Mucosa of descending colon (tissue), 3 donors: ENCODE data around the gene MYO3B. TPM values are rescaled to one million over a fixed set of nuclear protein-coding genes. Genes with fewer than 3 reads are reported as not detected.

Source experiments
- ATAC-seq: fragments of 200-7000 bp; cut with Tn5 transposase; one replicate; pipeline ENCODE4 v1.9.1; 2020; ENCODE audit warnings: mild to moderate bottlenecking, moderate library complexity
- DNase-seq, 3 donors: peaks; one replicate each; pipeline ENCODE4 v3.0.0-alpha.2; 2020
- H3K36me3 ChIP-seq: fragments of 200-600 bp; one replicate; pipeline ENCODE4 v1.8.0; 2021; ENCODE audit warnings: low read depth, mild to moderate bottlenecking
- H3K4me1 ChIP-seq: fragments of 200-600 bp; one replicate; pipeline ENCODE4 v1.8.0; 2021; ENCODE audit warnings: low read depth, mild to moderate bottlenecking
- H3K4me3 ChIP-seq: fragments of 200-600 bp; one replicate; pipeline ENCODE4 v1.8.0; 2021; ENCODE audit warnings: mild to moderate bottlenecking
- H3K9me3 ChIP-seq: fragments of 200-600 bp; one replicate; pipeline ENCODE4 v1.8.0; 2021; ENCODE audit warnings: mild to moderate bottlenecking
- intact Hi-C, 2 donors: fragments of 100-400 bp; cut with DNase I in 1 of 2; cut with micrococcal nuclease in 1 of 2; formaldehyde crosslinking; loops; one replicate each; pipeline versions ENCODE4 v1.11.0 to v1.11.1; 2022; cut with DNase I, micrococcal nuclease
- total RNA-seq, 3 donors: library from RNA; stranded (reverse); fragmentation: NEBNext Ultra II Directional in 2 of 3; extraction: Animal tissue kit (Norgen Biotek cat#: 25700) in 2 of 3; gene quantifications; one replicate each; pipeline versions ENCODE4 v1.2.1 to v1.2.4, GENCODE V29; 2021 to 2023
- TF ChIP-seq, protein P1 (sequence below): fragments of 200-600 bp; IDR thresholded peaks from one replicate; pipeline ENCODE4 v1.8.0; 2022; ENCODE audit warnings: antibody characterized with exemption, mild to moderate bottlenecking
- donor health status: DM: no; HTN: no; CAD: no; lungs with moderate emphysema.
- donor health status: DM: no; HTN: no; CAD: no.
- donor health status: DM: no; HTN: yes; CAD: no.

The MYO3B gene
- total RNA-seq, 3 donors from 2014 or later = 0.06 to 0.39 (median 0.09) TPM

DNA sequence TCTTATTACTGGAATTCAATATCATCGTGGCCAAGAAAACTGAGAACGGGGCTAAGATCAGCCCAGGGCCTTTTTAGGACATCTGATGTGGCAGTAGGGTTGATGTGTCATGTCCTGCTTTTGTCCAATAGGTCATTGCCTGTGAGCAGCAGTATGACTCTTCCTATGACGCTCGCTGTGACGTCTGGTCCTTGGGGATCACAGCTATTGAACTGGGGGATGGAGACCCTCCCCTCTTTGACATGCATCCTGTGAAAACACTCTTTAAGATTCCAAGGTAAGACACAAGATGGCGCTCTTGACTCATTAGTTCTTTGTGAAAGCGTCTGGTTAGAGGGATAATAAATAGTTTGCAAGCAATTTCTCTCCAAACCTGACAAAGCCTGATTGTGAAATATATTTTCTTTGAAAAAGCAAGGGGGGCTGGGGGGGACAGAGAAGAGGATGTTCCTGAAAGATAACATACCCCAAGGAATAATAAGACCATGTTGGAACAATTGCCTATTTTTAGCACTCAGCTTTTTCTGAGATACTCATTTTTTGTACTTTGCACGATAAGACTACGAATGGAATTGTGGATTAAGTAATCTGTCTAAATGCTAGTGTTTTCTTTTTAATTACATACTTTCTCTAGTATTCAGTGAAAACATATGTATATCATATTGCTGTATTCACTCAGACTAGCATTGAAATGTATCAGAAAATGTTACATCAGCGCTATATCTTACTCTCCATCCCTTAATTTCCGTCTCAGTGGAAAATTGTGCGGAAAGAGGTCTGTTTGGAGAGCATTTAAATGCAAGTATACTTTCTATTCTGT, 58.1 kb downstream of the MYO3B start:
- intact Hi-C loops = loop anchor here in 1 of 2 donors (10.0 kb wide), 1 partner anchor 579 kb away; the partner anchor contains the start of gene GAD1
- no peaks in the 10 kb centered on the region for H3K36me3 ChIP-seq
- H3K4me3 ChIP-seq = no peak overlapping the region
- TF ChIP-seq, protein P1, sequence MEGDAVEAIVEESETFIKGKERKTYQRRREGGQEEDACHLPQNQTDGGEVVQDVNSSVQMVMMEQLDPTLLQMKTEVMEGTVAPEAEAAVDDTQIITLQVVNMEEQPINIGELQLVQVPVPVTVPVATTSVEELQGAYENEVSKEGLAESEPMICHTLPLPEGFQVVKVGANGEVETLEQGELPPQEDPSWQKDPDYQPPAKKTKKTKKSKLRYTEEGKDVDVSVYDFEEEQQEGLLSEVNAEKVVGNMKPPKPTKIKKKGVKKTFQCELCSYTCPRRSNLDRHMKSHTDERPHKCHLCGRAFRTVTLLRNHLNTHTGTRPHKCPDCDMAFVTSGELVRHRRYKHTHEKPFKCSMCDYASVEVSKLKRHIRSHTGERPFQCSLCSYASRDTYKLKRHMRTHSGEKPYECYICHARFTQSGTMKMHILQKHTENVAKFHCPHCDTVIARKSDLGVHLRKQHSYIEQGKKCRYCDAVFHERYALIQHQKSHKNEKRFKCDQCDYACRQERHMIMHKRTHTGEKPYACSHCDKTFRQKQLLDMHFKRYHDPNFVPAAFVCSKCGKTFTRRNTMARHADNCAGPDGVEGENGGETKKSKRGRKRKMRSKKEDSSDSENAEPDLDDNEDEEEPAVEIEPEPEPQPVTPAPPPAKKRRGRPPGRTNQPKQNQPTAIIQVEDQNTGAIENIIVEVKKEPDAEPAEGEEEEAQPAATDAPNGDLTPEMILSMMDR = no peak
- H3K9me3 ChIP-seq = no peaks in the 10 kb centered on the region
- DNase-seq (peak in 1 of 3 donors; percentile 49), ATAC-seq (no peak)
- H3K4me1 ChIP-seq = no peaks in the 10 kb centered on the region

DNA sequence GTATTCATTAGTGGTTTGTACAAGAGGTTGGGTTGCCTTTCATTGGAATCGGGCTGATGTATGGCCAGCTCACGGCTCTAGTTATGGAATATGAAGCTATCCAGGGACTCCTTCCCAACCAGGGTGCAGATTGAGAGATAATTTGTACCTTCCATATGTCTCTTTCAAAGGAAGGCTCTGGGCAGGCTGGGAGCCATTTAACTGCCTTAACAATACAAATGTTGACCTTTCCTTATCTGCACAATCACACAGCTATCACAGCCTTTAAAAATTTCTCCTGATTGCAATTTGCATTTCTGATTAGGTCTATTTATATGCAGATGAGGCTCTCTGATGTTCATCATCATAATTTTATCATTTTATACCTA, 58.7 kb downstream of the MYO3B start:
- ATAC-seq (no peak), DNase-seq (no peak)
- Histone ChIP-seq H3K4me1 (no peaks in the 10 kb centered on the region), H3K4me3 (no peak overlapping the region), H3K36me3 (no peaks in the 10 kb centered on the region), H3K9me3 (no peaks in the 10 kb centered on the region)
- TF ChIP-seq, protein P1 = no peak
- intact Hi-C loops = loop anchor here in 1 of 2 donors (10.0 kb wide), 1 partner anchor 578 kb away; the partner anchor contains the start of gene GAD1

GRCh38 chr2:170237572-170238120, 59.7 kb downstream of the MYO3B start:
- Histone ChIP-seq H3K9me3 (no peaks in the 10 kb centered on the region), H3K36me3 (no peaks in the 10 kb centered on the region), H3K4me1 (no peaks in the 10 kb centered on the region), H3K4me3 (no peak overlapping the region)
- TF ChIP-seq, protein P1 = no peak
- DNase-seq (no peak), ATAC-seq (no peak)
- intact Hi-C loops = loop anchor here in 1 of 2 donors (10.0 kb wide), 1 partner anchor 577 kb away; the partner anchor contains the start of gene GAD1

DNA sequence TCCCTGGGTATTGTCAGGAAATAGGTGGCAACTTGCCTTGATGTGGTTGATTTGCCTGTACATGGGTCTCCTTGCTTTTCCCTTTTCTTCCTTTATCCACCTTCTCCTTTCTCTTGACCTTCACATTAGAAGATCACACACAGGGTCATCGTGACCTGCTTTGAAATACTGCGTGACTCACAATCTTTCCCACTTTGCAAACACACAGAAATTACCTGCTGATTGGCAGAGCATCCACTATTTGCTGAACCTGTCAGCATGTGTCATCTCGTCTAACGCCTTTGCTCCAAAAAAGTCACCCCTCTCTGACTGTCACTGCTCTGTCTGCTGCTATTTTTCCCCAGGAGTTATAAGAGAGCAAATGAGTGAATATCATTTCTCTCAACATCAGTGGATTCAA, 60.8 kb downstream of the MYO3B start:
- TF ChIP-seq, protein P1 = no peak
- ATAC-seq (no peak), DNase-seq (no peak)
- no peaks in the 10 kb centered on the region for H3K36me3 ChIP-seq
- no peaks in the 10 kb centered on the region for H3K4me1 ChIP-seq
- no peaks in the 10 kb centered on the region for H3K9me3 ChIP-seq
- intact Hi-C loops = loop anchor here in 1 of 2 donors (10.0 kb wide), 1 partner anchor 576 kb away; the partner anchor contains the start of gene GAD1
- no peak overlapping the region for H3K4me3 ChIP-seq

DNA sequence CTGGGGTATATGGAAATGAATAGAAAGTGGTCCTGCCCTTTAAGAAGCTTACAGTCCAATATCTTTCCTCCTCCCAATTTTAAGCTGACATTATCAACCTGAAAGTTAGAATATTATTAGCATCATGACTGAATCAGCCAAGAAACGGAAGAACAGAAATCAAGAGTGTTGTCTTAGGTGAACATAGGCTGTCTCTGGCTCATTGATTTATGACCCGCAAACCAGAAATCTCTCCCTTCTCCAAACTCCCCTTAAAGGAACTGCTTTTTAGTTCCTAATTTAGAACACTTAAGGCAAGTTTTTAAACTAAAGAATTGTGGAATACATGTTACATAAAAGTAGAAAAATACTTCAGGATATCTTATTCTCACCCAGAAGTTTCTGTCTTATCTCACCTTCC, 62.7 kb downstream of the MYO3B start:
- no peak overlapping the region for H3K4me3 ChIP-seq
- DNase-seq (no peak), ATAC-seq (no peak)
- H3K4me1 ChIP-seq = no peaks in the 10 kb centered on the region
- no peaks in the 10 kb centered on the region for H3K9me3 ChIP-seq
- TF ChIP-seq, protein P1 = no peak
- no peaks in the 10 kb centered on the region for H3K36me3 ChIP-seq
- intact Hi-C loops = no loop called here
